LNCAP (cell line): Measurements from ENCODE around the gene F2RL3.

Experiments used
- CTCF ChIP-seq: fragments of 450-650 bp; IDR thresholded peaks from 2 replicates; pipeline ENCODE4 v1.5.1; 2017; ENCODE audit warnings: mild to moderate bottlenecking

F2RL3 gene

GRCh38 chr19:16898361-16899015, 9.7 kb downstream of the F2RL3 start:
- TF ChIP-seq CTCF, result no peak

- TF ChIP-seq CTCF, result peak; percentile 49; the same call in 1 of the 2 replicates
Observed at GRCh38 chr19:16899566-16900075, 10.8 kb downstream of the F2RL3 start.

- no peak for TF ChIP-seq CTCF
Observed at GRCh38 chr19:16901491-16902175, 12.8 kb downstream of the F2RL3 start.

GRCh38 chr19:16902545-16902944, 13.7 kb downstream of the F2RL3 start:
- TF ChIP-seq CTCF, result no peak

GRCh38 chr19:16903347-16903746, 14.5 kb downstream of the F2RL3 start:
- no peak for TF ChIP-seq CTCF

- TF ChIP-seq CTCF, result no peak
Observed at GRCh38 chr19:16904599-16904998, 15.8 kb downstream of the F2RL3 start.

GRCh38 chr19:16908759-16909158, 20.0 kb downstream of the F2RL3 start:
- TF ChIP-seq CTCF, result no peak
